GM12878 (cell line): ENCODE measurements around the gene WDHD1. TPM values are rescaled to one million over a fixed set of nuclear protein-coding genes. Genes with fewer than 3 reads are reported as not detected.

ENCODE experiments used
- ATAC-seq: fragments of 200-7000 bp; cut with Tn5 transposase; 3 replicates; pipeline ENCODE4 v1.9.1; 2020; ENCODE audit warnings: mild to moderate bottlenecking, moderate library complexity
- BruUV-seq: library from RNA; stranded (reverse); fragments of 400-500 nt; replicated peaks from 2 replicates; lab custom pipeline; 2021; lab: Mats Ljungman, UMichigan
- CTCF ChIA-PET: fragments of 300-600 bp; sonication (Branson Sonifier 250); formaldehyde crosslinking; extraction: SDS; loops from one replicate; lab custom pipeline; 2021; ENCODE audit warnings: inconsistent platforms; lab: Yijun Ruan, JAX
- POLR2A ChIA-PET: fragments of 350-600 bp; formaldehyde crosslinking; extraction: SDS; loops from one replicate; lab custom pipeline; 2021; ENCODE audit warnings: inconsistent platforms; lab: Charles Lee
- RAD21 ChIA-PET: fragments of 300-600 bp; sonication (Branson Sonifier 250); formaldehyde crosslinking; loops from one replicate; lab custom pipeline; 2023; ENCODE audit warnings: antibody characterized with exemption; ENCODE audit not compliant: unreplicated experiment; lab: Charles Lee
- SMC1A ChIA-PET: fragments of 300-600 bp; sonication (Branson Sonifier 250); formaldehyde crosslinking; loops from one replicate; lab custom pipeline; 2023; ENCODE audit not compliant: unreplicated experiment, uncharacterized antibody; lab: Charles Lee
- DNase-seq: peaks from one replicate; pipeline ENCODE4 v3.0.0-alpha.2; 2011; ENCODE audit warnings: low read depth, low spot score
- FAIRE-seq: peaks from 3 replicates; lab custom pipeline; 2011; peaks lifted over from hg19 to GRCh38; lab: Jason Lieb, UNC
- H2AFZ ChIP-seq: 2 replicates; pipeline ENCODE4 v1.6.0; 2011; ENCODE audit warnings: low read depth, low read length, control low read depth; ENCODE audit not compliant: control insufficient read depth
- H3K27ac ChIP-seq: 2 replicates; pipeline ENCODE4 v1.5.1; 2011; ENCODE audit warnings: control low read depth; ENCODE audit not compliant: control insufficient read depth, insufficient read depth
- H3K27me3 ChIP-seq, 2 experiments: replicated peaks in 1 of 2; 2 replicates each; pipeline versions ENCODE4 v1.6.0 to v1.6.1; 2011; ENCODE audit warnings: low read length in 1 of 2; ENCODE audit not compliant: control insufficient read depth in 2 of 2, insufficient read depth in 2 of 2
- H3K36me3 ChIP-seq, 2 experiments: 2 replicates each; pipeline ENCODE4 v1.5.1; 2011; ENCODE audit warnings: low read length in 1 of 2; ENCODE audit not compliant: control insufficient read depth in 2 of 2, insufficient read depth in 2 of 2
- H3K4me1 ChIP-seq: 2 replicates; pipeline ENCODE4 v1.6.1; 2011; ENCODE audit warnings: mild to moderate bottlenecking, low read length, moderate library complexity, mixed read lengths; ENCODE audit not compliant: control insufficient read depth, insufficient read depth
- H3K4me2 ChIP-seq: 2 replicates; pipeline ENCODE4 v1.6.0; 2011; ENCODE audit warnings: control low read depth; ENCODE audit not compliant: control insufficient read depth, insufficient read depth
- H3K4me3 ChIP-seq: fragments of 200-600 bp; sonication (generic); 2 replicates; pipeline ENCODE4 v1.5.1; 2016
- H3K79me2 ChIP-seq: 2 replicates; pipeline ENCODE4 v1.6.0; 2011; ENCODE audit warnings: low read length; ENCODE audit not compliant: control insufficient read depth, insufficient read depth
- H3K9ac ChIP-seq: 2 replicates; pipeline ENCODE4 v1.8.0; 2011; ENCODE audit warnings: low read length, control low read depth, mixed read lengths; ENCODE audit not compliant: control insufficient read depth, insufficient read depth
- H3K9me3 ChIP-seq: replicated peaks from 3 replicates; pipeline ENCODE4 v1.5.1; 2011; ENCODE audit warnings: mild to moderate bottlenecking, low read length; ENCODE audit not compliant: control insufficient read depth, insufficient read depth
- H4K20me1 ChIP-seq: 2 replicates; pipeline ENCODE4 v1.6.0; 2011; ENCODE audit not compliant: control insufficient read depth, insufficient read depth
- MYB ChIP-seq: fragments of 150-350 bp; IDR thresholded peaks from 2 replicates; pipeline ENCODE4 v1.6.1; 2014; ENCODE audit warnings: mild to moderate bottlenecking, low read depth, low read length, borderline replicate concordance
- NBN ChIP-seq: fragments of 450-650 bp; IDR thresholded peaks from 2 replicates; pipeline ENCODE4 v1.6.1; 2016
- NFXL1 ChIP-seq: fragments of 450-650 bp; IDR thresholded peaks from 2 replicates; pipeline ENCODE4 v1.6.1; 2017; ENCODE audit warnings: antibody characterized with exemption, mild to moderate bottlenecking, borderline replicate concordance
- NR2C2 ChIP-seq: IDR thresholded peaks from 2 replicates; pipeline ENCODE4 v1.6.1; 2011; ENCODE audit warnings: borderline replicate concordance, low read depth; ENCODE audit not compliant: control insufficient read depth, insufficient read length
- RBBP5 ChIP-seq: fragments of 200-600 bp; sonication (generic); conservative IDR thresholded peaks from 2 replicates; pipeline ENCODE4 v1.6.1; 2016
- ZBTB33 ChIP-seq: fragments of 450-650 bp; IDR thresholded peaks from 2 replicates; pipeline ENCODE4 v1.6.1; 2017; ENCODE audit warnings: mild to moderate bottlenecking
- ZNF207 ChIP-seq: fragments of 450-650 bp; IDR thresholded peaks from 2 replicates; pipeline ENCODE4 v1.6.1; 2014; ENCODE audit warnings: antibody characterized with exemption, mild to moderate bottlenecking, borderline replicate concordance
- WGBS: methylation state at CpG from one replicate; pipeline ENCODE4 v1.1.6; 2016; ENCODE audit warnings: low lambda C conversion rate; ENCODE audit not compliant: insufficient replicate concordance, insufficient coverage; ENCODE audit errors: missing lambda C conversion rate; 5-methylcytosine and 5-hydroxymethylcytosine counted together
- in situ Hi-C: fragments of 300-500 bp; cut with MboI; formaldehyde crosslinking; loops from 9 replicates; pipeline ENCODE4 v1.14.3; 2018; ENCODE audit warnings: mixed read lengths
- intact Hi-C: fragments of 100-400 bp; cut with micrococcal nuclease; formaldehyde crosslinking; loops from one replicate; pipeline ENCODE4 v1.14.2; 2022; ENCODE audit not compliant: unreplicated experiment
- polyA plus RNA-seq, 11 experiments: library from polyadenylated mRNA; depleted of rRNA in 4 of 11; unstranded in 6 of 11; stranded (reverse) in 5 of 11; fragments of >200 nt; fragmentation: Nextera tagmentation in 4 of 11; fragmentation: Illumina TruSeq in 1 of 11; extraction: Ambion mirVana in 4 of 11; extraction: Trizol in 1 of 11; gene quantifications; 1 replicate in 1 of 11; 2 replicates in 10 of 11; pipeline versions ENCODE4 v1.2.1 to v1.2.3, GENCODE V29; 2011 to 2016; ENCODE audit warnings: inconsistent platforms in 2 of 11, missing spikeins in 2 of 11, low read depth in 1 of 11
- total RNA-seq, 4 experiments: library from RNA; depleted of rRNA in 3 of 4; stranded (reverse); fragments of >200 nt in 3 of 4; fragmentation: Illumina TruSeq in 1 of 4; extraction: Trizol in 1 of 4; gene quantifications; 2 replicates each; pipeline versions ENCODE4 v1.2.1 to v1.2.3, GENCODE V29; 2013 to 2021
- TF ChIP-seq, protein P1 (sequence below): IDR thresholded peaks from 2 replicates; pipeline ENCODE4 v1.6.1; 2012; ENCODE audit warnings: improper control_type of control experiment, low read depth, low read length; ENCODE audit not compliant: insufficient replicate concordance
- TF ChIP-seq, protein P2 (sequence below), 3 experiments: IDR thresholded peaks in 2 of 3; conservative IDR thresholded peaks in 1 of 3; 2 replicates each; pipeline ENCODE4 v1.5.1; 2011; ENCODE audit warnings: low read depth in 3 of 3, low read length in 3 of 3, mild to moderate bottlenecking in 3 of 3, control low read depth in 2 of 3, moderate library complexity in 2 of 3, inconsistent platforms in 1 of 3, mixed read lengths in 1 of 3; ENCODE audit not compliant: control insufficient read depth in 2 of 3, insufficient read depth in 1 of 3; ENCODE audit errors: extremely low read depth in 1 of 3

The WDHD1 gene
- total and polyA plus RNA-seq, 10 of the 15 experiments (the other 5 are each of a cell fraction or from before 2014, with no cell fraction given), result 11.3 to 50.5 (median 32.6) TPM

- Histone ChIP-seq H3K9me3 (no peaks in the 10 kb centered on the region; the same call in 2 of the 3 replicates), H3K4me1 (no peaks in the 10 kb centered on the region), H3K27ac (no peak overlapping the region), H2AFZ (no peak overlapping the region), H3K36me3 (peaks cover 0 to 4% of the 10 kb centered on the region in 2 experiments), H3K9ac (no peak overlapping the region), H4K20me1 (no peaks in the 10 kb centered on the region), H3K27me3 (no peaks in the 10 kb centered on the region), H3K4me2 (no peak overlapping the region), H3K4me3 (no peak overlapping the region), H3K79me2 (no peaks in the 10 kb centered on the region)
- in situ Hi-C loops, result no loop called here
- no peak for ATAC-seq
- RAD21 ChIA-PET, result no interaction called here
- 93% methylated on average over 3 of the region's 3 CpGs for WGBS
- POLR2A ChIA-PET, result no interaction called here
- FAIRE-seq, result no peak
- SMC1A ChIA-PET, result no interaction called here
- CTCF ChIA-PET, result no interaction called here
- BruUV-seq, result no TSS peak
- no peak for DNase-seq
- no peak for TF ChIP-seq NR2C2
- TF ChIP-seq NFXL1, result no peak
- no peak for TF ChIP-seq RBBP5
- no peak for TF ChIP-seq ZBTB33
- no peak for TF ChIP-seq NBN
- no peak for TF ChIP-seq MYB
- intact Hi-C loops, result no loop called here
Observed at GRCh38 chr14:54947230-54947629, 79.7 kb downstream of the WDHD1 start.

DNA sequence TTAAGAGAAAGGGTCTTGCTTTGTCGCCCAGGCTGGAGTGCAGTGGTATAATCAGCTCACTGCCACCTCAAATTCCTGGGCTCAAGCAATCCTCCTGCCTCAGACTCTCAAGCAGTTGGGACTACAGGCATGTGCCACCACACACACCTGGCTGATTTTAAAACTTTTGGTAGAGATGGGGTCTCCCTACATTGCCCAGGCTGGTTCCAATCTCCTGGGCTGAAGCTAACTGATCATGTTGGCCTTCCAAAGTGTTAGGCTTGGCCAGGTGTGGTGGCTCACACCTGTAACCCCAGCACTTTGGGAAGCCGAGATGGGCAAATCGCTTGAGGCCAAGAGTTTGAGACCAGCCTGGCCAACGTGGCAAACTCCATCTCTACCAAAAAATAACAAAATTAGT, 80.4 kb downstream of the WDHD1 start:
- Histone ChIP-seq H3K36me3 (peaks cover 0 to 4% of the 10 kb centered on the region in 2 experiments), H2AFZ (no peak overlapping the region), H3K4me3 (no peak overlapping the region), H3K4me2 (no peak overlapping the region), H3K9me3 (no peaks in the 10 kb centered on the region; the same call in 2 of the 3 replicates), H3K4me1 (no peaks in the 10 kb centered on the region), H4K20me1 (no peaks in the 10 kb centered on the region), H3K9ac (no peak overlapping the region), H3K27me3 (no peaks in the 10 kb centered on the region), H3K27ac (no peak overlapping the region), H3K79me2 (no peaks in the 10 kb centered on the region)
- DNase-seq, result no peak
- no peak for FAIRE-seq
- SMC1A ChIA-PET, result no interaction called here
- POLR2A ChIA-PET, result no interaction called here
- in situ Hi-C loops (no loop called here), intact Hi-C loops (no loop called here)
- RAD21 ChIA-PET, result no interaction called here
- 96% methylated on average over 4 of the region's 4 CpGs for WGBS
- BruUV-seq, result no TSS peak
- ATAC-seq, result no peak
- CTCF ChIA-PET, result no interaction called here
- TF ChIP-seq, protein P1, sequence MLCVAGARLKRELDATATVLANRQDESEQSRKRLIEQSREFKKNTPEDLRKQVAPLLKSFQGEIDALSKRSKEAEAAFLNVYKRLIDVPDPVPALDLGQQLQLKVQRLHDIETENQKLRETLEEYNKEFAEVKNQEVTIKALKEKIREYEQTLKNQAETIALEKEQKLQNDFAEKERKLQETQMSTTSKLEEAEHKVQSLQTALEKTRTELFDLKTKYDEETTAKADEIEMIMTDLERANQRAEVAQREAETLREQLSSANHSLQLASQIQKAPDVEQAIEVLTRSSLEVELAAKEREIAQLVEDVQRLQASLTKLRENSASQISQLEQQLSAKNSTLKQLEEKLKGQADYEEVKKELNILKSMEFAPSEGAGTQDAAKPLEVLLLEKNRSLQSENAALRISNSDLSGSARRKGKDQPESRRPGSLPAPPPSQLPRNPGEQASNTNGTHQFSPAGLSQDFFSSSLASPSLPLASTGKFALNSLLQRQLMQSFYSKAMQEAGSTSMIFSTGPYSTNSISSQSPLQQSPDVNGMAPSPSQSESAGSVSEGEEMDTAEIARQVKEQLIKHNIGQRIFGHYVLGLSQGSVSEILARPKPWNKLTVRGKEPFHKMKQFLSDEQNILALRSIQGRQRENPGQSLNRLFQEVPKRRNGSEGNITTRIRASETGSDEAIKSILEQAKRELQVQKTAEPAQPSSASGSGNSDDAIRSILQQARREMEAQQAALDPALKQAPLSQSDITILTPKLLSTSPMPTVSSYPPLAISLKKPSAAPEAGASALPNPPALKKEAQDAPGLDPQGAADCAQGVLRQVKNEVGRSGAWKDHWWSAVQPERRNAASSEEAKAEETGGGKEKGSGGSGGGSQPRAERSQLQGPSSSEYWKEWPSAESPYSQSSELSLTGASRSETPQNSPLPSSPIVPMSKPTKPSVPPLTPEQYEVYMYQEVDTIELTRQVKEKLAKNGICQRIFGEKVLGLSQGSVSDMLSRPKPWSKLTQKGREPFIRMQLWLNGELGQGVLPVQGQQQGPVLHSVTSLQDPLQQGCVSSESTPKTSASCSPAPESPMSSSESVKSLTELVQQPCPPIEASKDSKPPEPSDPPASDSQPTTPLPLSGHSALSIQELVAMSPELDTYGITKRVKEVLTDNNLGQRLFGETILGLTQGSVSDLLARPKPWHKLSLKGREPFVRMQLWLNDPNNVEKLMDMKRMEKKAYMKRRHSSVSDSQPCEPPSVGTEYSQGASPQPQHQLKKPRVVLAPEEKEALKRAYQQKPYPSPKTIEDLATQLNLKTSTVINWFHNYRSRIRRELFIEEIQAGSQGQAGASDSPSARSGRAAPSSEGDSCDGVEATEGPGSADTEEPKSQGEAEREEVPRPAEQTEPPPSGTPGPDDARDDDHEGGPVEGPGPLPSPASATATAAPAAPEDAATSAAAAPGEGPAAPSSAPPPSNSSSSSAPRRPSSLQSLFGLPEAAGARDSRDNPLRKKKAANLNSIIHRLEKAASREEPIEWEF, result no peak
- TF ChIP-seq ZNF207, result no peak
- TF ChIP-seq, protein P2, sequence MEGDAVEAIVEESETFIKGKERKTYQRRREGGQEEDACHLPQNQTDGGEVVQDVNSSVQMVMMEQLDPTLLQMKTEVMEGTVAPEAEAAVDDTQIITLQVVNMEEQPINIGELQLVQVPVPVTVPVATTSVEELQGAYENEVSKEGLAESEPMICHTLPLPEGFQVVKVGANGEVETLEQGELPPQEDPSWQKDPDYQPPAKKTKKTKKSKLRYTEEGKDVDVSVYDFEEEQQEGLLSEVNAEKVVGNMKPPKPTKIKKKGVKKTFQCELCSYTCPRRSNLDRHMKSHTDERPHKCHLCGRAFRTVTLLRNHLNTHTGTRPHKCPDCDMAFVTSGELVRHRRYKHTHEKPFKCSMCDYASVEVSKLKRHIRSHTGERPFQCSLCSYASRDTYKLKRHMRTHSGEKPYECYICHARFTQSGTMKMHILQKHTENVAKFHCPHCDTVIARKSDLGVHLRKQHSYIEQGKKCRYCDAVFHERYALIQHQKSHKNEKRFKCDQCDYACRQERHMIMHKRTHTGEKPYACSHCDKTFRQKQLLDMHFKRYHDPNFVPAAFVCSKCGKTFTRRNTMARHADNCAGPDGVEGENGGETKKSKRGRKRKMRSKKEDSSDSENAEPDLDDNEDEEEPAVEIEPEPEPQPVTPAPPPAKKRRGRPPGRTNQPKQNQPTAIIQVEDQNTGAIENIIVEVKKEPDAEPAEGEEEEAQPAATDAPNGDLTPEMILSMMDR (IDR thresholded peaks at IDR 0.05 in 2 of 3, conservative IDR thresholded peaks at IDR 0.05 in 1 of 3; ENCODE audit: control insufficient read depth in 2 of 3, extremely low read depth in 1 of 3, insufficient read depth in 1 of 3, low read depth in 3 of 3, low read length in 3 of 3), result no peak
